Testis (tissue), 2 donors: ENCODE results near the gene CHRNA10.

Experiments used
- POLR2A ChIP-seq: fragments of 450-650 bp; IDR thresholded peaks from one replicate; pipeline ENCODE4 v1.6.1; 2017; ENCODE audit warnings: antibody characterized with exemption, mild to moderate bottlenecking, moderate library complexity
- TF ChIP-seq, protein P1 (sequence below), 3 experiments: fragments of 450-650 bp in 2 of 3; fragments of 200-600 bp in 1 of 3; sonication (generic) in 1 of 3; IDR thresholded peaks; one replicate each; pipeline ENCODE4 v1.5.1; 2016 to 2019; ENCODE audit warnings: antibody characterized with exemption in 3 of 3, mild to moderate bottlenecking in 2 of 3, moderate library complexity in 1 of 3

DNA sequence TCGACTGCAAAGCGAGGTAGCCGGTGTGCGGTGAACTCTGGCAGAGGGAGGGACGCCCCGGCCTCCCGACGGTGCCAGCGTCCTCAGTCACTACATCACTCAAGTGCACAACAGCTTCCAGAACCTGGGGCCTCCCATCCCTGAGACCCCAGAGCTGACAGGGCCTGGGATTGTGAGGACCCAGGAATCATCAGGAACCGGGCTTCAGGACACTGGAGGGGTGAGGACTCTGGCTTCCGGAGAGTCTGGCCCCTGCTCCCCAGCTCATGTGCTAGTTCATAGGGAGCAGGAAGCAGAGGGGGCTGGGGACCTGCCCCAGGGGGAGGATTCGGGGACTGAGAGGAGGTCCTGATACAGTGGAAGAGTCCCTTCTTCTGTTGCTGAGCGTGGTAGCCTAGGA, 34.0 kb downstream of the CHRNA10 start:
- no peak for TF ChIP-seq POLR2A
- TF ChIP-seq, protein P1, sequence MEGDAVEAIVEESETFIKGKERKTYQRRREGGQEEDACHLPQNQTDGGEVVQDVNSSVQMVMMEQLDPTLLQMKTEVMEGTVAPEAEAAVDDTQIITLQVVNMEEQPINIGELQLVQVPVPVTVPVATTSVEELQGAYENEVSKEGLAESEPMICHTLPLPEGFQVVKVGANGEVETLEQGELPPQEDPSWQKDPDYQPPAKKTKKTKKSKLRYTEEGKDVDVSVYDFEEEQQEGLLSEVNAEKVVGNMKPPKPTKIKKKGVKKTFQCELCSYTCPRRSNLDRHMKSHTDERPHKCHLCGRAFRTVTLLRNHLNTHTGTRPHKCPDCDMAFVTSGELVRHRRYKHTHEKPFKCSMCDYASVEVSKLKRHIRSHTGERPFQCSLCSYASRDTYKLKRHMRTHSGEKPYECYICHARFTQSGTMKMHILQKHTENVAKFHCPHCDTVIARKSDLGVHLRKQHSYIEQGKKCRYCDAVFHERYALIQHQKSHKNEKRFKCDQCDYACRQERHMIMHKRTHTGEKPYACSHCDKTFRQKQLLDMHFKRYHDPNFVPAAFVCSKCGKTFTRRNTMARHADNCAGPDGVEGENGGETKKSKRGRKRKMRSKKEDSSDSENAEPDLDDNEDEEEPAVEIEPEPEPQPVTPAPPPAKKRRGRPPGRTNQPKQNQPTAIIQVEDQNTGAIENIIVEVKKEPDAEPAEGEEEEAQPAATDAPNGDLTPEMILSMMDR (IDR thresholded peaks at IDR 0.05), result no peak
